GM18526 (cell line): Measurements from ENCODE around the gene OOSP4B.

Experiments
- POLR2A ChIP-seq: IDR thresholded peaks from 3 replicates; pipeline ENCODE4 v1.6.1; 2011; ENCODE audit not compliant: insufficient read length; ENCODE audit errors: extremely low read depth

The OOSP4B gene

GRCh38 chr11:60016881-60017280, at the start of gene OOSP4B:
Gene OOSP4B (plus strand): TSS chr11:60017181.
- no peak for TF ChIP-seq POLR2A

- TF ChIP-seq POLR2A: no peak
These were observed 49.1 kb upstream of the OOSP4B start for GRCh38 chr11:59967677-59968394.

DNA sequence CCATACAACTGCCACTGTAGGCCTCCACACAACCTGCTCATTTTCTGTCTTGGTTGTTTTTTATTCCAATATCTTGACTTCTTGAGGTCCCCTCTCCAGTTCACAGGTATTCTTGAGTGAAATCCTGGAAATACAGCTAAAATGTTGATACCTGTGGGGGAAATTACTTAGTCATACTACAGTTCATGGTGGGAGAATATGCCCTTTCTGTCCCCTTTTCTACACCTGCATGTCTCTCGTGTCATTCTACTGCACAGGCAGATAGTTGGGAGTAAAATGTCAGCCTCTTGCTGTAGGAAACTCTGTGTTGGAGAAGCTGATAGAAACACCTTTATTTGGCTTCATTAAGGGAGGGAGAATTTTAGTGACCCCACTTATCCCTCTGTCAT, 48.6 kb upstream of the OOSP4B start:
- no peak for TF ChIP-seq POLR2A

- no peak for TF ChIP-seq POLR2A
These were observed 43.9 kb upstream of the OOSP4B start for GRCh38 chr11:59973097-59973496.

DNA sequence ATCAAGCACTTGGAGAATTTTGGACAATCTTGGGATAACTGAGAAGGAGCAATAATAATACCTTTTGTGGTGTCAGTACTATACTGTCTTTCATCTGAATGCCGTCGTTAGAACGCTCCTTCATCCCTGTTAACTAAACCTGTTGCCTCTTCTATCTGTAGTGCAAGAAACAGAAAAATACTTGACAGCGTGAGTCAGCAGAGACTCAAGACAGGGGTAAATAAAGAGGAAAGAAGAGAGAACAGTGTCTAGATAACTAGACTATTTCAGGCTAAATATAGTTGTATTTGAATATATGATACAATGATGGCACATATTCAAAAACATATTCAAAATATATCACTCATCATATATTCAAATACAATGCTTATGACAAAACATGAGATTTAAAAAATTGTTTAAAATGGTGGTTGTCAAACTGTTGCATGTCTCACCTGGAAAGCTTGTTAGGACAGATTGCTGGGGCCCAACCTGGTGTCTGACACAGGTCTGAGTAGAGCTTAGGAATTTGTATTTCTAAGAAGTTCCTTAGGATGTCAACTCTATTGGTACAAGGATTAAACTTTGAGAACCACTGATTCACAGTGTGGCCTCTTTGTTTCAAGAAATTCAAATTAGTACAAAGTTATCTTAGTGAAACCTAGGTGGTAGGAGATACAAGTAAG, 35.7 kb upstream of the OOSP4B start:
- no peak for TF ChIP-seq POLR2A

DNA sequence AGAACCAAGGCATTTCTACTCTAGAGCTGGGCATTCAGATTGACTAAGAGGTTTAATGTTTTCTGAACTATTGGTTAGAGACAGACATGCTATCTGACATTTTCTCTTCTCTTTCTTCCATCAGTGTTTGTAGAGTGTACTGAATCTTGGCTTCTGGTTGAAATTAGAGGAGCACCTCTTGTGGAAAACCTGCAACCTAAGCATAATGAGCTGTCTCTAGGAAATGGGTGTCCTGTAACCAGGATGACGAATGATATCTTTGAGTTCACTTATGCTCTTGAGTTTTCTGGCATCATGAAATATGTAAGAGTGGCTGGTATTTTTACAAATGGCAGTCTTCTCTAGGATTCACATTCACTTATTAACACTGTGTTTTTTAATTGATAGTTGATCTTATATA, 33.8 kb upstream of the OOSP4B start:
- TF ChIP-seq POLR2A: no peak

- no peak for TF ChIP-seq POLR2A
These were observed 32.6 kb upstream of the OOSP4B start for GRCh38 chr11:59984368-59984767.

DNA sequence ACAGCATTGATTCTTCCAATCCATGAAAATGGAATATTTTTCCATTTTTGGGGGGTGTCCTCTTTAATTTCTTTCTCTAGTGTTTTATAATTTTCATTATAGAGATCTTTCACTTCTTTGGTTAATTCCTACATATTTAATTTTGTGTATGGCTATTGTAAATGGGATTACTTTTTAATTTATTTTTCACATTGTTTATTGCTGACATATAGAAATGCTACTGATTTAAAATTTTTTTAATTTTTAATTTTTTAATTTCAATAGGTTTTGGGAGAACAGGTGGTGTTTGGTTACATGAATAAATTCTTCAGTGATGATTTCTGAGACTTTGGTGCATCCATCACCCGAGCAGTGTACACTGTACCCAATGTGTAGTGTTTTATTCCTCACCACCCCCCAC, 26.6 kb upstream of the OOSP4B start:
- TF ChIP-seq POLR2A: no peak

- TF ChIP-seq POLR2A: no peak
These were observed 24.6 kb upstream of the OOSP4B start for GRCh38 chr11:59992425-59992824.

GRCh38 chr11:59997800-59998199, 19.2 kb upstream of the OOSP4B start:
- no peak for TF ChIP-seq POLR2A

DNA sequence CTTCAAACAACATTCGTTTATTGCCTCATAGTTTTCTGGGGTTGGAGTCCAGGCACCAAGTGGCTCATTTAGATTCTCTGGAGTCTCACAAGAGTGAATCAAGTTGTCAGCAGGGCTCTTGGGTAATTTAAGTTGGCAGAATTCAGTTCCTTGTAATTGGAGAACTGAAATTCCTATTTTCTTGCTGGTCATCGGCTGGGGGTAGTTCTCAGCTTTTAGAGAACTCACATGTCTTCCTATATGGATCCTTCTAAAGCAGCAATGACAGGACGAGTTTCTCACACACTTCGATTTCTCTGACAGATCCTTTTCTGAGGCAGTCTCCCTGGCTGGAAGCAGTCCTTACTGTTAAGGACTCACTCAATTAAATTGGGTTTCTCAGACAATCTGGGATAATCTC, 17.3 kb upstream of the OOSP4B start:
- no peak for TF ChIP-seq POLR2A

DNA sequence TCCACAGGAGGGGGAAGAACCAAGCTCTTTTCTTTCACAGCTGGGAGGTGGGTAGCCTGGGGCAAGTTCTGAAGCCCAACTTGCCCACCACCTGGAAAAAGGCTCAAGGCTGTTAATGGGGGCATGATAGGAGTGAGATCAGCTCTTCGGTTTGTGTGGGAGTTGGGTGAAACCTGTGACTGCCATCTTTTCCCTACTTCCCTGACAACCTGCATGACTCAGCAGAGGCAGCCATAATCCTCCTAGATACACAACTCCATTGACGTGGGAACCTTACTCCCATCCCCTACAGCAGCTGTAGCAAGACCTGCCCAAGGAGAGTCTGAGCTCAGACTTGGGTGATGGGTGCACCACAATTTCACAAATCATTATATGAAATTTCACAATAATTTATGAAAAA, 13.3 kb upstream of the OOSP4B start:
- no peak for TF ChIP-seq POLR2A

GRCh38 chr11:60005360-60005759, 11.6 kb upstream of the OOSP4B start:
- TF ChIP-seq POLR2A: no peak

DNA sequence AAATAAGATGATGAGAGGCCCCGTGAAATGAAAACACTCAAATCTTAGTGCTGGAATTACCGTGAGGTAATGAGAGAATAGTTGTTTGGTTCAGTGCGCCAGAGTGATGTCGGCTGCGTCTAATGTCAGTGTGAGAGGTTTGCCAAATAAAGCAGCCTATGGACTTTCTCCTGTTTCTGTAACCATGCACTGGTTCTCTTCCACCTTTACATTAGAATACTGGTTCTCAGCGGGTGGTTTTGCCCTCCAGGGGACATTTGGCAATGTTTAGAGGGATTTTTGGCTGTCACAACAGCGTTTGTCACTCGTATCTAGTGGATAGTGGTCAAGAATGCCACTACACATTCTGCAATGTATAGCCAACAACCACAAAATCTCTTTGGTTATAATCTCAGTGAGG, 1.1 kb downstream of the OOSP4B start:
- no peak for TF ChIP-seq POLR2A

DNA sequence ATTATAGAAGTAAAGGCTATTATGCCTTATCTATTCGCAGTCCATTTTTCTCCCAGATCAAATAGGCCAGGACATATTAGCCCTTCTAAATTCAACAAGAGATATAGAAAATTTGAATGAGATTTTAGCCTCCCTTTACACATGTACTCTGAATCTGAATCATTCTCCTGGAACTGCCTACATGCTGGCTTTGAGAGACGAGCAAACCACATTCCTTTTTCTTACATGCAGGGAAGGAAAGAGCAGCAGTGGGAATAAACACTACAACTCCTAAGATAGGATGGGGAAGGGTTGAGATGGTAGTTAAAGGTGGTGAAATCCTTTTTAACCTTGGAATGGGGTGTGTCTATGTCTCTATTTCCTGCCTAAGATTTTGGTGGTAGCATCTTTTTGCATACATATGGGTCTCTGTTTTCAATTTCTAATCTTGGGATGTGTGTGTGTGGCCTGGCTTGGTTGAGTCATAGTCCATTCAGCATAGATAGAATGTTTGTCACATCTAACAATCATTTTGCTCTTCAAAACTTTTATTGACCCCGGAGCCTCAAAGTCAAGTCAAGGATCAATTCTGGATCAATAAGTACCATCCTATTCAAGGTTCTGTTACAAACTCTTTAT, 12.1 kb downstream of the OOSP4B start:
- TF ChIP-seq POLR2A: no peak

GRCh38 chr11:60040109-60040508, 23.1 kb downstream of the OOSP4B start, which contains the start of gene OOSP2:
Gene OOSP2 (plus strand): TSS chr11:60040409. CDS start chr11:60040460, 51 bp downstream.
- no peak for TF ChIP-seq POLR2A
